ENCODE data around the gene C13orf42.

Gene C13orf42

DNA sequence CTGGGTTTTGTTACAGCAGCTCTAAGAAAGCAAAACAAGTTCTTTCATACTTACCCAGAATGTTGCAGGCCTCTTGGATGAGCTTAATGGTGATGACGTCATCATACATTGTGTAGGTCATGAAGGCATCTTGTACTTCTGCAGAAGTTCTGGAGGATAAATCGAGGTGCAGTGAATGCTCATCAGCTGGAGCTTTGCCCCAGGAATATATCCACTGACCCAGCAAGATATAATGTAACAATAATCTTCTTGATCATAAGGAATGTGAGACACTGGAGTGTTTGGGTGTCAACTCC is 63.0 kb downstream of the C13orf42 start:
- Histone ChIP-seq H3K4me1 (ENCODE audit: control insufficient read depth, insufficient read depth, low read length, poor library complexity, severe bottlenecking) (no peaks in the 10 kb centered on the region), H3K9me3 (ENCODE audit: control insufficient read depth, low read length) (no peaks in the 10 kb centered on the region), H3K36me3 (ENCODE audit: control insufficient read depth, insufficient read depth, low read length) (no peaks in the 10 kb centered on the region), H3K27ac (ENCODE audit: low read depth, low read length, severe bottlenecking) (no peak overlapping the region), H3K4me3 (ENCODE audit: extremely low read depth, insufficient read depth, low read length, poor library complexity, severe bottlenecking) (no peak overlapping the region)
- WGBS, 2 experiments (ENCODE audit: insufficient coverage in 2 of 2): 100% methylated on average over 1 of the region's 2 CpGs; no CpG with 5 or more reads in 1 of the 2 experiments

DNA sequence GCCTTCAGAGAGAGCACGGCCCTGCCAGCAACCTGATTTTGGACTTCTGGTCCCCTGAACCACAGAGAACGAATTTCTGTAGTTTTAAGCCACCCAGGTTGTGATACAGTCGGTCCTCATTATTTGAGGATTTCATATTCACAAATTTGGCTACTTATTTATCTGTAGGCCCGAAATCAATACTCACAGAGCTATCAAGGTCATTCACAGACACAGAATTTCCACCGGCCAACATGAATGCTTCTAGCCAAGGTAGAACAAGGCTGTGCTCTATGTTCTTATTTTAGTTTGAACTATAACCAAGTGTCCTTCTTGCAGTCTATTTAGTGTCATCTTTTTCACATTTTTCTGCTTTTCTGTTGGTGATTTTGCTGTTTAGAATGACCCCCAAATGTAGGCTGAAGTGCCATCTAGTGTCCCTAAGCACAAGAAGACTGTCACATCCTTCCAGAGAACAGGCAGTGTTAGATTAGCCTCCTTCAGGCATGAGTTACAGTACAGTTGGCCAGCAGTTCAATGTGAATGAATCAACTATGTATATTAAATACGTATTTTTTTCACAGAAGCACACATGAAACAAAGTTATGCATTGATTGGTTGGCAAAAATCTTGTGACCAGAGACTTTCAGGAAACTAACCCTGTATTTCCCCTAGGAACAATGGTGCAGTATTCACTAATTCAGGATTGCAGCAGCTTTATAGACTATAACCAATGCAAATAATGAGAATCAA is 63.5 kb downstream of the C13orf42 start:
- Histone ChIP-seq H3K36me3 (ENCODE audit: control insufficient read depth, insufficient read depth, low read length) (no peaks in the 10 kb centered on the region), H3K27ac (ENCODE audit: low read depth, low read length, severe bottlenecking) (no peak overlapping the region), H3K4me3 (ENCODE audit: extremely low read depth, insufficient read depth, low read length, poor library complexity, severe bottlenecking) (no peak overlapping the region), H3K9me3 (ENCODE audit: control insufficient read depth, low read length) (no peaks in the 10 kb centered on the region), H3K4me1 (ENCODE audit: control insufficient read depth, insufficient read depth, low read length, poor library complexity, severe bottlenecking) (no peaks in the 10 kb centered on the region)
- WGBS, 2 experiments (ENCODE audit: insufficient coverage in 2 of 2): 69 to 92% methylated on average over 2 to 4 of the region's 6 CpGs

DNA sequence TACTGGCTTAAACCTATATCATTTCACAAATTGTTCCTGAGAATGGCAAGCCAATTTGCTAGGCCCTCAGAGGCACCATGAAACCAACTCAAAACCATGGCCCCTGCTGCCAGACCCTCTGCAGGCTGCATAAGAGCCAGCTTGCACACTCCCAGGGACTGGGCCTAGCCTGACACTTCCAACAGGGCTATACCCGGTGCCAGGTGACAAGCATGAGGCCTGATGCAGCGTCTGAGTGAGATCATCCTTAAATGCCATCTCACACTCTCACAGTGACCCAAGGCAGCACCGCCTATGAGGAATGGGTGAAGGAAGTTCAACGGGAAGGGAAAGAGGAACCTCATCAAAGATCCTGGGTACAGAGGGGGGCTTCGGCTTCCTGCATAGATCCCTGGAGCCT is 65.6 kb downstream of the C13orf42 start:
- 73% methylated on average over 2 of the region's 5 CpGs; no CpG with 5 or more reads in 1 of the 2 experiments for WGBS, 2 experiments (ENCODE audit: insufficient coverage in 2 of 2)
- H3K9me3 ChIP-seq (ENCODE audit: control insufficient read depth, low read length): no peaks in the 10 kb centered on the region

DNA sequence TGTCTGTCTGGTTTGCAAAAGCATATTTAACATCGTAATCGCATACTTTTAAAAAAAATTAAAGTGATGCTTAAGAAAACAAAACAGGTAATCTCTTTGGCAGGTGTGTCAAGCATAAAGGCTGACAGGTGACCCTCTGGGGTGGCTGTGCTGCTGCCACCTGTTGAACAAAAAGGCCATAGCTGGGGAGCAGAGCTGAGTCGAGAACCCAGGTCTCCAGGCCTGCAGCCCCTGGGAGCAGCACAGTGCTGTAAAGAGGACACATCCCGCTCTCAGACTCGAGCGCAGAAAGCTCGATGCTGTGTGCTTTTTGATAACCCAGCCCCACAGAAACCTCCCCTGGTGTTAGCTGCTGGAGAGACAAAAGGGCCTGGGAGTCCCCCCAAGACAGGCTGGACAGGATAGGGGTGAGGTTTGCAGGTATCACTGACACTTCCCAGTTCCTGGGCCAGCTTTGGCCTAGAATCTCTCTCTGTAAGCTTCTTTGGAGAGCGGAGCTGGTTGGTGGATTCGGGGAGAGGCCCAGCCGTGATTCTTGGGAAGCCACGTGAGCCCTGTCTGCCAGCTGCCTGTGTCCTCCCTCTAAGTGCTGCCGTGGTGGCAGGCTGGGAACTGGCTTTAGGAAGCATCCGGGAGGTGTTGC is 66.9 kb downstream of the C13orf42 start:
- WGBS, 2 experiments (ENCODE audit: insufficient coverage in 2 of 2): 86 to 90% methylated on average over 6 to 7 of the region's 13 CpGs
- no peaks in the 10 kb centered on the region for H3K9me3 ChIP-seq (ENCODE audit: control insufficient read depth, low read length)
- no peaks in the 10 kb centered on the region for H3K36me3 ChIP-seq (ENCODE audit: control insufficient read depth, insufficient read depth, low read length)
- no peaks in the 10 kb centered on the region for H3K4me1 ChIP-seq (ENCODE audit: control insufficient read depth, insufficient read depth, low read length, poor library complexity, severe bottlenecking)
- H3K4me3 ChIP-seq (ENCODE audit: extremely low read depth, insufficient read depth, low read length, poor library complexity, severe bottlenecking): no peak overlapping the region
- H3K27ac ChIP-seq (ENCODE audit: low read depth, low read length, severe bottlenecking): no peak overlapping the region

More for the DNA sequence above, 65.6 kb downstream of the C13orf42 start:
- Histone ChIP-seq H3K36me3 (ENCODE audit: control insufficient read depth, insufficient read depth, low read length) (no peaks in the 10 kb centered on the region), H3K4me1 (ENCODE audit: control insufficient read depth, insufficient read depth, low read length, poor library complexity, severe bottlenecking) (no peaks in the 10 kb centered on the region), H3K27ac (ENCODE audit: low read depth, low read length, severe bottlenecking) (no peak overlapping the region), H3K4me3 (ENCODE audit: extremely low read depth, insufficient read depth, low read length, poor library complexity, severe bottlenecking) (no peak overlapping the region)

DNA sequence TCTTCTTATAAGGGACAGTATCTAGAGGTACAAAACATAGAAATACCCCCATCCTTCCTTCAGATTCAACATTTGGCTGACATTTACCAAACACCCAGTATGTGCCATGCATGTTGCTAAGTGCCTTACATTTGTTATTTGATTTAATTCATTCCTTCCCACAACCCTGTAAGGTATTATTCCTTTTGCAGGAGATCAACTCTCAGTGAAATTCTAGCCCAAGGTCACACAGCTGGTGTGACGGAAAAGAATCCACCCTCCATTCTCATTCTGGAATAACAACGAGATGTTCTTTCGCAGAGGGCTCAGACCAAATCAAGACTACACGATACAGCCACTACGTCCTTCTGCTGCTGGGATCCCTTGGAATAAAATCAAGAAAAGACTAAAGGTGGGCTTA is 67.8 kb downstream of the C13orf42 start:
- H3K36me3 ChIP-seq (ENCODE audit: control insufficient read depth, insufficient read depth, low read length): no peaks in the 10 kb centered on the region
- H3K27ac ChIP-seq (ENCODE audit: low read depth, low read length, severe bottlenecking): no peak overlapping the region
- no peak overlapping the region for H3K4me3 ChIP-seq (ENCODE audit: extremely low read depth, insufficient read depth, low read length, poor library complexity, severe bottlenecking)
- H3K9me3 ChIP-seq (ENCODE audit: control insufficient read depth, low read length): no peaks in the 10 kb centered on the region
- no peaks in the 10 kb centered on the region for H3K4me1 ChIP-seq (ENCODE audit: control insufficient read depth, insufficient read depth, low read length, poor library complexity, severe bottlenecking)
- WGBS, 2 experiments (ENCODE audit: insufficient coverage in 2 of 2): 60 to 97% methylated on average over 1 to 4 of the region's 5 CpGs

DNA sequence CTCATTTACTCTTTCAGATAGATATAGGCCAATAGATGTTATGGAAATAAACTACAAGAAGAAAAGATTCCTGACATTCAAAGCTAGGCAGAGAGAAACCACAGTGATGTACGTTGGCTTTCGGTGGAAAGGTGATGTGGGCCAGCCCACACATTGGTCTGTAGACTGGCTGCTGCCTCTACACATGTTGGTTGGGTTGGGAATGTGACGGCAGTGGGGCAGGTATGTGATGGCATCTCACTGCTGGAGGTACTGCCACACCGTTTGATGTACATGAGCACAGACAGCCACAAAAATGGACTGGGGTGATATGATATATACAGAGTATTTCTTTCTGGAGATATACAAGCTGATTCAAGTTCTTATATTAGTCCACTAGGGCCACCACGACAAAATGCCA is 69.4 kb downstream of the C13orf42 start:
- no peaks in the 10 kb centered on the region for H3K9me3 ChIP-seq (ENCODE audit: control insufficient read depth, low read length)
- H3K4me3 ChIP-seq (ENCODE audit: extremely low read depth, insufficient read depth, low read length, poor library complexity, severe bottlenecking): no peak overlapping the region
- H3K27ac ChIP-seq (ENCODE audit: low read depth, low read length, severe bottlenecking): no peak overlapping the region
- WGBS, 2 experiments (ENCODE audit: insufficient coverage in 2 of 2): 93% methylated on average over 3 to 4 of the region's 5 CpGs
- H3K36me3 ChIP-seq (ENCODE audit: control insufficient read depth, insufficient read depth, low read length): no peaks in the 10 kb centered on the region
- H3K4me1 ChIP-seq (ENCODE audit: control insufficient read depth, insufficient read depth, low read length, poor library complexity, severe bottlenecking): no peaks in the 10 kb centered on the region

DNA sequence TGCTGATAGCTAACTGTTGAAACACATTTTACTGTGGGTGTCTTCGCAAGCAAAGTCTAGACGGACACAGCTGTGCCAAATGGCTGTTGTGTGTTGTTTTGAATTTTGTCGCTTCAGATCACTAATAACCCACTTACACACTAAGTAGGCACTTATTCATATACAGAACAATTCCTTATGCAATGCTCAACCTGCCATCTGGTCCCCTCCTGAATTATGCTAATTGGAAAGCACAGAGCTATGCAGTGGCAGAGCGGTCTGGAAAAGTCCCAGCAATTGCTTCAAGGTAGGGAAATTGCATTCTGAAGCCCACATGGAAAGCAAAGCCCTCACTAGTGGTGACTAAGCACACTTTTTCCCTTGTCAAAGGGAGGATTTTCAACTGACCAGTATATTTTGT is 69.9 kb downstream of the C13orf42 start:
- H3K4me1 ChIP-seq (ENCODE audit: control insufficient read depth, insufficient read depth, low read length, poor library complexity, severe bottlenecking): no peaks in the 10 kb centered on the region
- H3K36me3 ChIP-seq (ENCODE audit: control insufficient read depth, insufficient read depth, low read length): no peaks in the 10 kb centered on the region
- no peaks in the 10 kb centered on the region for H3K9me3 ChIP-seq (ENCODE audit: control insufficient read depth, low read length)
- no peak overlapping the region for H3K4me3 ChIP-seq (ENCODE audit: extremely low read depth, insufficient read depth, low read length, poor library complexity, severe bottlenecking)
- WGBS, 2 experiments (ENCODE audit: insufficient coverage in 2 of 2): 83 to 89% methylated on average over 1 of the region's 4 CpGs
- no peak overlapping the region for H3K27ac ChIP-seq (ENCODE audit: low read depth, low read length, severe bottlenecking)

DNA sequence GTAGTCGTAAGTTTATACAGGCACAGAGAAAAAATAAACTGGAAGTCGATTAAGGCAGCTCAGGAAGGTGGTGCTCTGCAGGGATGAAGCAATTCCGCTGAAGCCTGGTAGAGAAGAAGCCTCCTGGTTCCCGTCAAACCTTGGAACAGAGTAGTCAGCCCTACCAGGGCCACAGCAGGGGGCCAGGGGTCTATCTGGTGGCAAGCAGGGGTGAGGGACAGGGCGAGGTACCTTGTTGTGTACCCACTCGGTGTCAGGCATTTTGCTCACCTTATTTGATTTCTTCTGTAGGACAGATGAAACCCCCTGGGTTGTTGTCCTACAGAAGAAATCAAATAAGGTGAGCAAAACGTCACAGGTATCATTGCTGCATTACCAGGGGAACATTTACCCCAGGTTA is 70.6 kb downstream of the C13orf42 start:
- Histone ChIP-seq H3K9me3 (ENCODE audit: control insufficient read depth, low read length) (no peaks in the 10 kb centered on the region), H3K36me3 (ENCODE audit: control insufficient read depth, insufficient read depth, low read length) (no peaks in the 10 kb centered on the region), H3K27ac (ENCODE audit: low read depth, low read length, severe bottlenecking) (no peak overlapping the region), H3K4me3 (ENCODE audit: extremely low read depth, insufficient read depth, low read length, poor library complexity, severe bottlenecking) (no peak overlapping the region), H3K4me1 (ENCODE audit: control insufficient read depth, insufficient read depth, low read length, poor library complexity, severe bottlenecking) (no peaks in the 10 kb centered on the region)
- 82 to 95% methylated on average over 5 to 7 of the region's 7 CpGs for WGBS, 2 experiments (ENCODE audit: insufficient coverage in 2 of 2)

DNA sequence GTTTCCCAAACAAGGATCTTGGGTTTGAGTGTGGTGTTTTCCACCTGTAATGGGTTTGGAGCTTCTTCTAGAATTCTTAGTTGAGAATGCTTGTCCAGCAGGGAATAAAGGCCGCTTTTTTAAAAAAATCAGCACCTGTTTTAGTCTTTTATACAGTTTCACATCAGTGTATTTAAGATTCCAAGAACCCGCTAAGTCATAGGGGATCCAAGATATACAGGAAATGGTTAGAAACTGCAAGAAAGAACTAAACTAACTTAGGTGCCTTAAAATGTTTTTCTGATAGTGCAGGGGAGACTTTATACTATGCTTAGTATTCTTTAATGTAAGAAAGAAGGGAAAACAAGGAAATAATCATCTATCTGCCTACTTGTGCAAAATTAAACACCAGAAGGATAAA is 74.7 kb downstream of the C13orf42 start:
- no peaks in the 10 kb centered on the region for H3K9me3 ChIP-seq (ENCODE audit: control insufficient read depth, low read length)
- no CpG with 5 or more reads among the region's 2 CpGs for WGBS, 2 experiments (ENCODE audit: insufficient coverage in 2 of 2)
- no peak overlapping the region for H3K27ac ChIP-seq (ENCODE audit: low read depth, low read length, severe bottlenecking)
- H3K4me3 ChIP-seq (ENCODE audit: extremely low read depth, insufficient read depth, low read length, poor library complexity, severe bottlenecking): no peak overlapping the region
- H3K36me3 ChIP-seq (ENCODE audit: control insufficient read depth, insufficient read depth, low read length): no peaks in the 10 kb centered on the region
- H3K4me1 ChIP-seq (ENCODE audit: control insufficient read depth, insufficient read depth, low read length, poor library complexity, severe bottlenecking): no peaks in the 10 kb centered on the region

DNA sequence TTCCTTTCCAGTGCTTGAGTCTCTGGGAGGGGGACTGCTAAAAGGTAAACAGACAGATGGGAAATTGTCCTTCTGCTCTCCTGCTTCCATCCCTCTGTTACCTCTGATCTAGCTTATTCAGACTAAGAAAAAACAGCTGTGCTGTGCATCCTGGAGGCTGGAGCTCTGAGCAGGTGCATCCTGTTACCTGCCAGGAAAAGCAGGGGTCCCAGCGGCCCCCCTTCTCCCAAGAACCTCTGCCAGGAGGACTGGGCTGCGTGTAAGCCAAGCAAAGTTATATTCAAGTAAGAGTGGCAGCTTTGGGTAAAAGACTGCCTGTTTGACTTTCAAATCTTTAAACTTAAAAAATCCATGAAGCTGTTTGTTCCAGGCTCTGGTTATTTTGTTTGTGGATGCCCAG is 75.1 kb downstream of the C13orf42 start:
- Histone ChIP-seq H3K36me3 (ENCODE audit: control insufficient read depth, insufficient read depth, low read length) (no peaks in the 10 kb centered on the region), H3K4me1 (ENCODE audit: control insufficient read depth, insufficient read depth, low read length, poor library complexity, severe bottlenecking) (no peaks in the 10 kb centered on the region), H3K4me3 (ENCODE audit: extremely low read depth, insufficient read depth, low read length, poor library complexity, severe bottlenecking) (no peak overlapping the region), H3K27ac (ENCODE audit: low read depth, low read length, severe bottlenecking) (no peak overlapping the region), H3K9me3 (ENCODE audit: control insufficient read depth, low read length) (no peaks in the 10 kb centered on the region)
- WGBS, 2 experiments (ENCODE audit: insufficient coverage in 2 of 2): 79 to 100% methylated on average over 2 of the region's 2 CpGs

DNA sequence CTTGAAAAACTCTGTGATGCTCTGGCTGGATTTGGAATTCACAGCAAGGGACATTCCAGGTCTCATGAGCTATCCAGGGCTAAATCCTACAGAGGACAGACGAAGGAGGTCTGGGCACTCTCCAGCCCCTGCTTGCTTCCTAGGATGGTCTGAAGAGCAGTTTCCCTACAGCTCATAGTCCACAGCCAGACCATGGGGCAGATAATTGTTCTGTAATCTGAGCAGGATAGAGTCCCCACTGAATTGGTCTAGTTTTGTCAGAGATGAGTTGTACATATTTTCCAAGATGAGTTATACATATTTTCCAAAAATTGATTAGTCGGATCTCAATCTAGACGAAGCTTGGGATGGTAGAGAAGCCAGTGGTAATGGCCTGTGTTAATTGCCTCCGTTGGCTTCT is 75.6 kb downstream of the C13orf42 start:
- WGBS, 2 experiments (ENCODE audit: insufficient coverage in 2 of 2): 84 to 97% methylated on average over 3 to 4 of the region's 4 CpGs
- Histone ChIP-seq H3K4me3 (ENCODE audit: extremely low read depth, insufficient read depth, low read length, poor library complexity, severe bottlenecking) (no peak overlapping the region), H3K4me1 (ENCODE audit: control insufficient read depth, insufficient read depth, low read length, poor library complexity, severe bottlenecking) (no peaks in the 10 kb centered on the region), H3K36me3 (ENCODE audit: control insufficient read depth, insufficient read depth, low read length) (no peaks in the 10 kb centered on the region), H3K9me3 (ENCODE audit: control insufficient read depth, low read length) (no peaks in the 10 kb centered on the region), H3K27ac (ENCODE audit: low read depth, low read length, severe bottlenecking) (no peak overlapping the region)
